HUDEP-2 (cell line): Measurements from ENCODE around the gene MLIP.
"Not testable (repeated sequence)": the region's sequence is repeated elsewhere in the genome, so short reads cannot be mapped to it uniquely, and the experiment has no call there.

Experiments used
- DNase-seq, 76 experiments: peaks; one replicate each; lab custom pipeline; 2025; ENCODE audit not compliant: unreplicated experiment in 76 of 76; lab: John Stamatoyannopoulos, UW

MLIP gene

GRCh38 chr6:54209983-54210382 is 98.7 kb downstream of the MLIP start:
- not testable (repeated sequence) for DNase-seq

- no peak for DNase-seq
These were observed 103.0 kb downstream of the MLIP start for GRCh38 chr6:54214286-54214685.

GRCh38 chr6:54216336-54216735 is 105.1 kb downstream of the MLIP start:
- DNase-seq: no peak

- DNase-seq: no peak
These were observed 105.8 kb downstream of the MLIP start for GRCh38 chr6:54217018-54217417.

- no peak for DNase-seq
These were observed 111.0 kb downstream of the MLIP start for GRCh38 chr6:54222217-54222616.

- no peak for DNase-seq
These were observed 121.5 kb downstream of the MLIP start for GRCh38 chr6:54232703-54233102.

- no peak for DNase-seq
These were observed 123.3 kb downstream of the MLIP start for GRCh38 chr6:54234539-54234938.

GRCh38 chr6:54236984-54237383 is 125.7 kb downstream of the MLIP start:
- DNase-seq: no peak

GRCh38 chr6:54238396-54238795 is 127.2 kb downstream of the MLIP start:
- DNase-seq: no peak

- no peak for DNase-seq
These were observed 132.5 kb downstream of the MLIP start for GRCh38 chr6:54243699-54244098.

- peak in 3 of 76 experiments; percentile 13 to 34 (median 17) for DNase-seq
These were observed 133.2 kb downstream of the MLIP start for GRCh38 chr6:54244430-54244829.

GRCh38 chr6:54245265-54245664 is 134.0 kb downstream of the MLIP start:
- no peak for DNase-seq

- DNase-seq: no peak
These were observed 137.1 kb downstream of the MLIP start for GRCh38 chr6:54248319-54248718.

GRCh38 chr6:54248994-54249393 is 137.8 kb downstream of the MLIP start:
- DNase-seq: no peak

- DNase-seq: not testable (repeated sequence)
These were observed 138.6 kb downstream of the MLIP start for GRCh38 chr6:54249812-54250211.

- DNase-seq: no peak
These were observed 141.3 kb downstream of the MLIP start for GRCh38 chr6:54252496-54252895.

GRCh38 chr6:54252916-54253315 is 141.7 kb downstream of the MLIP start:
- no peak for DNase-seq

GRCh38 chr6:54254886-54255285 is 143.6 kb downstream of the MLIP start:
- no peak for DNase-seq

GRCh38 chr6:54255886-54256285 is 144.6 kb downstream of the MLIP start:
- DNase-seq: no peak

GRCh38 chr6:54260025-54260424 is 148.8 kb downstream of the MLIP start:
- DNase-seq: no peak

- no peak for DNase-seq
These were observed 151.3 kb downstream of the MLIP start for GRCh38 chr6:54262499-54262898.

- no peak for DNase-seq
These were observed 151.7 kb downstream of the MLIP start for GRCh38 chr6:54262971-54263370.

- no peak for DNase-seq
These were observed 153.5 kb downstream of the MLIP start for GRCh38 chr6:54264581-54265272.
